SU-DHL-6 (cell line): Measurements from ENCODE around the gene DNAJC11.

Experiments
- H2AFZ ChIP-seq: fragments of 200-600 bp; sonication (generic); 2 replicates; pipeline ENCODE4 v1.6.1; 2014; ENCODE audit warnings: low read depth, mild to moderate bottlenecking, moderate library complexity, mixed read lengths, antibody characterized with exemption, low read length; ENCODE audit not compliant: severe bottlenecking
- H3F3A ChIP-seq: fragments of 200-600 bp; shearing (Covaris generic); 2 replicates; pipeline ENCODE4 v1.6.0; 2016; ENCODE audit warnings: antibody characterized with exemption, mild to moderate bottlenecking; ENCODE audit not compliant: insufficient read depth
- H3K27ac ChIP-seq: fragments of 200-600 bp; sonication (generic); 2 replicates; pipeline ENCODE4 v1.5.1; 2016; ENCODE audit warnings: low read depth, mild to moderate bottlenecking, low read length, moderate library complexity, mixed read lengths
- H3K27me3 ChIP-seq: fragments of 200-600 bp; sonication (generic), shearing (Covaris generic); 2 replicates; pipeline ENCODE4 v1.6.0; 2014; ENCODE audit warnings: mild to moderate bottlenecking, low read length
- H3K36me3 ChIP-seq: fragments of 200-600 bp; sonication (generic); 2 replicates; pipeline ENCODE4 v1.6.1; 2014; ENCODE audit warnings: mild to moderate bottlenecking, low read length, mixed read lengths
- H3K4me2 ChIP-seq: fragments of 300-600, 200-600 bp; shearing (Covaris generic), sonication (generic); 2 replicates; pipeline ENCODE4 v1.6.0; 2014; ENCODE audit warnings: low read length, low read depth, mild to moderate bottlenecking; ENCODE audit not compliant: poor library complexity, severe bottlenecking
- H3K4me3 ChIP-seq: fragments of 200-600 bp; sonication (generic); 2 replicates; pipeline ENCODE4 v1.5.1; 2014; ENCODE audit warnings: antibody characterized with exemption, low read length, mild to moderate bottlenecking, mixed read lengths; ENCODE audit not compliant: insufficient read depth, poor library complexity, severe bottlenecking
- H3K79me2 ChIP-seq: fragments of 200-600 bp; sonication (generic); 2 replicates; pipeline ENCODE4 v1.6.1; 2014; ENCODE audit warnings: mild to moderate bottlenecking, low read length, moderate library complexity; ENCODE audit not compliant: insufficient read depth
- H3K9ac ChIP-seq: fragments of 200-600 bp; sonication (generic); 2 replicates; pipeline ENCODE4 v1.7.0; 2014; ENCODE audit warnings: mild to moderate bottlenecking, low read length
- H3K9me2 ChIP-seq: fragments of 200-600 bp; sonication (generic); replicated peaks from 2 replicates; pipeline ENCODE4 v1.6.1; 2014; ENCODE audit warnings: low read length; ENCODE audit not compliant: insufficient read depth
- H3K9me3 ChIP-seq: fragments of 200-600 bp; sonication (generic); 2 replicates; pipeline ENCODE4 v1.6.1; 2014; ENCODE audit warnings: low read length, mixed read lengths; ENCODE audit not compliant: insufficient read depth
- H4K20me1 ChIP-seq: fragments of 200-600 bp; sonication (generic); 2 replicates; pipeline ENCODE4 v1.6.1; 2014; ENCODE audit warnings: low read depth, mild to moderate bottlenecking, antibody characterized with exemption, low read length, moderate library complexity, mixed read lengths
- CTCF ChIP-seq: fragments of 200-600 bp; sonication (generic); IDR thresholded peaks from one replicate; pipeline ENCODE4 v1.5.1; 2017; ENCODE audit warnings: antibody characterized with exemption, mild to moderate bottlenecking, low read length, moderate library complexity; ENCODE audit not compliant: insufficient read depth, poor library complexity, severe bottlenecking
- EZH2phosphoT487 ChIP-seq: fragments of 200-600 bp; sonication (generic), shearing (Covaris generic); conservative IDR thresholded peaks from 2 replicates; pipeline ENCODE4 v1.6.1; 2018; ENCODE audit warnings: mild to moderate bottlenecking, antibody characterized with exemption, low read length, moderate library complexity, mixed read lengths

Gene DNAJC11

GRCh38 chr1:6592865-6593593 is 108.6 kb downstream of the DNAJC11 start:
- Histone ChIP-seq H3K9me2 (no peaks in the 10 kb centered on the region), H3K4me2 (no peak overlapping the region), H4K20me1 (no peaks in the 10 kb centered on the region), H3F3A (no peaks in the 10 kb centered on the region), H3K9ac (no peak overlapping the region), H3K79me2 (no peaks in the 10 kb centered on the region), H3K36me3 (no peaks in the 10 kb centered on the region), H2AFZ (no peak overlapping the region), H3K9me3 (no peaks in the 10 kb centered on the region), H3K27ac (no peak overlapping the region), H3K4me3 (no peak overlapping the region), H3K27me3 (no peaks in the 10 kb centered on the region)
- TF ChIP-seq CTCF, result no peak
- no peak for TF ChIP-seq EZH2phosphoT487

- Histone ChIP-seq H3K79me2 (no peaks in the 10 kb centered on the region), H3F3A (no peaks in the 10 kb centered on the region), H3K9me2 (no peaks in the 10 kb centered on the region), H3K9ac (no peak overlapping the region), H3K36me3 (no peaks in the 10 kb centered on the region), H3K27ac (no peak overlapping the region), H3K4me2 (no peak overlapping the region), H4K20me1 (no peaks in the 10 kb centered on the region), H3K27me3 (no peaks in the 10 kb centered on the region), H3K4me3 (no peak overlapping the region), H2AFZ (no peak overlapping the region), H3K9me3 (no peaks in the 10 kb centered on the region)
- no peak for TF ChIP-seq EZH2phosphoT487
- no peak for TF ChIP-seq CTCF
These were observed 109.2 kb downstream of the DNAJC11 start for GRCh38 chr1:6592441-6592840.

- no peak overlapping the region for H2AFZ ChIP-seq
- H3F3A ChIP-seq, result no peaks in the 10 kb centered on the region
- no peak overlapping the region for H3K9ac ChIP-seq
- H3K79me2 ChIP-seq, result no peaks in the 10 kb centered on the region
- no peaks in the 10 kb centered on the region for H3K27me3 ChIP-seq
- no peaks in the 10 kb centered on the region for H3K9me3 ChIP-seq
- H3K9me2 ChIP-seq, result no peaks in the 10 kb centered on the region
- H3K27ac ChIP-seq, result no peak overlapping the region
- H4K20me1 ChIP-seq, result no peaks in the 10 kb centered on the region
- H3K4me2 ChIP-seq, result no peak overlapping the region
- H3K36me3 ChIP-seq, result no peaks in the 10 kb centered on the region
- TF ChIP-seq CTCF, result no peak
- no peak for TF ChIP-seq EZH2phosphoT487
- H3K4me3 ChIP-seq, result no peak overlapping the region
These were observed 110.0 kb downstream of the DNAJC11 start for GRCh38 chr1:6591644-6592043.
